ENCODE results near the gene CENPO.
A peak's percentile ranks its signal among the peaks of the same experiment; 100 is the strongest.
"Not testable (repeated sequence)": the region's sequence is repeated elsewhere in the genome, so short reads cannot be mapped to it uniquely, and the experiment has no call there.

Gene CENPO

DNA sequence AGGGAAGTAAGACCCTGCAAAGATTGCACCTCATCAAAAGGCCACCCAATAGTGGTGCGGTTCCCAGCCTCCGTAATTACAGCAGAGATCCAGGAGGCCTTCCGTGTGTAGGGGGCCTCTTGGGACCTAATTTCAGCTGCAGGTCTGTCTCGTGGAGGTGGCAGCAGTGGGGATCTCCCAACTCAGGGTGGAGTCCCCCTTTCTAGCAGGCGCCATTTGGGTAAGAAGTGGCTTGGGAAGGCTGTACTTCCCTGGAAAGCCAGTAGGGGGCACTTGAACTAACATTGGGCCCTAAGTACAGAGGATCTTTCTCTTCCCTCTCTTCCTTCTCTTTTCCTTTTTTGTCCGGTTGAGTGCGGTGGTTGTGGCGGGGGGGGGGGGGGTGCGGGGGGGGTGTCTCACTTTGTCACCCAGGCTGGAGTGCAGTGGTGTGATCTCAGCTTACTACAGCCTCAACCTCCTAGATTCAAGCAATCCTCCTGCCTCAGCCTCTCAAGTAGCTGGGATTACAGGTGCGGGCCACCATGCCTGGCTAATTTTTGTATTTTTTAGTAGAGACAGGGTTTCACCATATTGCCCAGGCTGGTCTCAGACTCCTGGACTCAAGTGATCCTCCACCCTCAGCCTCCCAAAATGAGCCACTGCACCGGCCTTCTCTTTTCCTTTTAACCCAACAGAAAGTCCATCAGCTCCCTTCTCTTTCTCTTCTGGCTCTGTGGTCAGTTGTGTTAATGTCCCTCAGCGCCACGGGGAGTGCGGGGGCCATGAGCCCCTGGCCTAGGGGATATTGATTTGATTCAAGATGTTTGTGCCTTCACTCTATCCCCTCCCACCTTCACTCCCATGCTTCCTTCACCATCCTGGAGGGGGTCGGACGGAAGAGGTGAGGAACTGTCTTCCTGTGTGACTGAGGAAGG is 32.0 kb downstream of the CENPO start:
- no peak for DNase-seq

DNA sequence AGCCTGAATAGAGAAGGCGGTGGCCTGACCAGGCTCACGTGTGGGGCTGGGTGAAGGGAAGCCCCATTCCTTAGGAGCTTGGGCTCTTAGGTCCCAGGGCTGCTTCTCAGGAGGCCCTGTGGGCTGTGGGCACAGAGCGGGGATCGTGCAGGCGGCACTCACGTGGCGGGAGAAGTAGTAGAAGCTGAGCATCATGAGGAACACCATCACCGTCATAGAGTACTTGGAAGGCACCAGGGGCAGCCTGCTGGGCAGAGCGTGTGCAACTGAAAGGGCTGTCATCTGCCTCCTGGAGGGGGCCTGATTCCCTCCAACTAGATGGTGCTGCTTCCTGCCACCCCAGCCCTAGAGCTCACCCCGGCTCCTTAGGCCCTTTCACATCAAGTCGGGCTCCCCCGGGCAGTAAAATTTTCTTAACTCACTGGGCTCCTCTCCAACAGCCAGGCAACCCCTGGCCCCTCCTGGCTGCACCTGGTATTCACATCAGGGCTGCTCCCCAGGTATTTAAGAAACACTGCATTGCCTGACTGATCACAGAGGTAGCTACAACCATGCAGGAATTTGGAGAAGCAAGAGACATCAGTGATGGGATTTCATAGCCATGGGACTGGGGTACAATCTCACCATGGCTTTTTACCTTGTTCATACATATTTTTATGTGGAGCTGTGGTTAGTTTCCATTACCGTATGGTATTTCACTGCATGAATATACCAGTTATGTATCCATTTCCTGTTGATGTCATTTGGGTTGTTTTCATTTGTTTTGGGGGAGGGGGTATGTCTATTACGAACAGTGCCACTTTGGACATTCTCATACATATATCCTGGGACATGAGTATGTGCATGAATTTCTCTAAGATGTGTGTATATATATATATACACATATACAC is 32.9 kb downstream of the CENPO start:
- DNase-seq = no peak

DNA sequence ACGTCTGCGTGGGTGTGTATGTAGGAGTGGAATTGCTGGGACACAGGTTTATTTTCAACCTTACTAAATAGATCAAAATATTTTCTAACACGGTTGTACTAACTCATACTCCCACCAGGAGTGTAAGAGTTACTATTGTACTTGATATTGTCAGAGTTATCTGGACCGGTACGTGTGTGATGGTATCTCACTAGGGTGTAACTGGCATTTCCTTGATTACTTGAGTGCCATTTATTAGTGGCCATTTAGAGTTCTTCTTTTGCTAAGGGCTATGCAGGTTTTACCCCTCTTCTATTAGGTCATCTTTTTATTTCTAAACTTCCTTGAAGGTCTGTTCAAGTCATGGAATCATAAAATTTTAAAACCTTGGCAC is 33.5 kb downstream of the CENPO start:
- DNase-seq = no peak

DNA sequence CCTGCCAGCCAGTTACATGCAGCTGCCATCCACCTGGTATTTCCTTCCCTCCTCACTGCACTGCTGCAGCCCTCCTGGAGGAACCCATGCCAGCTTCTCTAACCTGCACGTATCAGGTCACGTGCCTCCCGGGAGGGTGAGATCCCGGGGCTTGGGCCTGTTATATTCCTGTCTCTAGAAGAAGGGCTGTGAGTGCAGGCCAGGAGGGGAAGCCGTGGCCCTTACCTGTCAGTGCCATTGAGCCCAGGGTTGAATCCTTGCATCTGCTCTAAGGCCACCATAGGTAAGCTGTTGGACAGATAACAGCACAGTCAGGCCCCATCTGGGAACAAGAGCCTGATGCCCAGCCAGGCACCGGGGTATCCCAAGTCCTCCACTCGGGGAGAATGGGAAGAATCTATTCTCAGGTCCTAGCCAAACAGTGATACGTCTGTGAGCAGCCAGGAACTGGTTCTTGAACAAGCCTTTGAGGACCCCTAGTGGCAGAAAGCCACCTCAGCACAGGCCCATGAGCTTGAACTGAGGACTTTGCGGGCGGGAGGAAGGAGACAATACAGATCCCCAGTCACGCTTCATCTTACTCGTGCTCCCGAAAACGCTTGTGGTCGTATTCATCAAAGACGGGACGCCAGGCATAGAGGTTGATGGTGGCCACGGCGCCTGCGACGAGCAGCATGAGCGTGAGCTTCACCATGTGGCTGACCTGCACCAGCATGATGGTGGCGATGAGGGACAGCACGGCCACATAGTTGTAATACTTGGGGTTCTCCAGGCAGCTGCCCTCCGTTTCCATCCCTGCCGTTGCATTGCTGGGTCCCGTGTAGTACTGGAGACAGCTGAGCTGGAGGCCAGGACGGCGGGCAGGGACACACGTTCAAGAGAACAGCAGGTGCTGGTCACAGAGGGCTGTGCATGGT is 34.4 kb downstream of the CENPO start:
- DNase-seq = peak; percentile 32

DNA sequence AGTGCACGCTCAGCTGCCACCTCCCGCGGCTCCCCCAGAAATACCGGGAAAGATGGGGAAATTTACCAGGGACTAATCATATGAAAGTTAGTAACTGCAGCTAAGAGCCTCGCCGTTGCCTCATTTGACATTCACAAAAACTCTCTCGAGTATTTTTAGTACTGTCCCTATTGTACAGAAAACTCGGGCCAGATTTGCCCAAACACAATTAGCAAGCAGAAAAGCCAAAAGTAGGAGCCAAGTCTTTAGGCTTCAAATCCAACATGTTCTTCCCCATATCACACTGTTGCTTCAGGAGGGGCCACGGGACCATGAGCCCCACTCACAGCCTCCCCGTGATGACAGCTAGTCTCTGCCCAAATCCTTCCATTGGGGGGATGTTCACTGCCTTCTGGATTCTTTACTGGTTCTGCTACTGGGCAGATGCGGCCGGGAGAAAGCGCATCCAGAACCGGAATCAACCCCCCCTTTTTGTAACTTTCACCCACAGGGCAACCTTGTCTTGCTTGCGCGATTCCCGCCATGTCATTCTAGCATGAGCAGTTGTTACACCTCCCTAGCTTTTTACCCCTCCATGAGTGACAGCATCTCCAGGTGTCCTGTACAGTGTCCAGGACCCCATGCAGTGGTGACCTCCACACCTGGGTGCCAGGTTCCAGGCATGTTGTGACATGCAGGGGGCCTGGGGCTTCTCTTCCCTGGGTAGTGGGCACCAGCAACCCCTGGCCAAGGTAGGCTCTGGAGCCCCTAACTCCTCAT is 35.2 kb downstream of the CENPO start:
- DNase-seq = no peak

DNA sequence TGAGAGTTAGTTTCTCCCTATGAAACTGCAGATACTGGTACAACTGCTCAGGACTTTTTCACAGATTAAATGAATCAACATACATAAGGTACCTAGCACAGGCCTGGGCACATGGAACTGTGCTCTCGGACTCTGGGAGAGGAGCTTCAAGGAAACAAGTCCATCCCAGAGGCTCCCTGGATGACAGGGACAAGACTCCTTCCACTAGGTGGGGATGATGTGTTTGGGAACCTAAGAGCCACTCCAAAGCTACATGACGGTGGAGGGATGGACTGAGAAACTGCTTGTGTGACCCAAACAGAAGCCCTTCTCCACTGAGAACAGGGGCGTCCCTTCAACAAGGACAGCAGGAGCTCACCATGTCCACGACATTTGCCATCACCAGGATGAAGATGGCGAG is 37.1 kb downstream of the CENPO start:
- no peak for DNase-seq

DNA sequence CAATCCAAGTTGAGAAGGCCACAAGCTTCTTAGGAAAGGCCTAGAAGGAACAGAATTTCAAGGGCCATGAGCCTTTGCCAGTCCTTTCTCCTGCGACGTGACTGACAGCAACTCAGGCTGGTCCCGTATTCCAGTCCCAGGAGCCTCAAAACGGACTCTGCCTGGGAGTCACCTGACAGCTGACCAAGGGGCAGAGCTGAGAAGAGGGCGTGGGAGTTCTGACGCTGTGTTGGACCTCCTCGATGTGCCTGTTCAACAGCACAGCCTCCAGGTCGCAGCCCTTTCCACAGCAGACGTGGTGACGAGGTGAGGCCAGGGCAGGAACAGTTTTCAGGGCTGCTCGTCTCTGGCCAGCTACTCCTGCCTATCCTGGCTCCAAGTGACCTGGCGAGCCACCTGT is 37.6 kb downstream of the CENPO start:
- no peak for DNase-seq

DNA sequence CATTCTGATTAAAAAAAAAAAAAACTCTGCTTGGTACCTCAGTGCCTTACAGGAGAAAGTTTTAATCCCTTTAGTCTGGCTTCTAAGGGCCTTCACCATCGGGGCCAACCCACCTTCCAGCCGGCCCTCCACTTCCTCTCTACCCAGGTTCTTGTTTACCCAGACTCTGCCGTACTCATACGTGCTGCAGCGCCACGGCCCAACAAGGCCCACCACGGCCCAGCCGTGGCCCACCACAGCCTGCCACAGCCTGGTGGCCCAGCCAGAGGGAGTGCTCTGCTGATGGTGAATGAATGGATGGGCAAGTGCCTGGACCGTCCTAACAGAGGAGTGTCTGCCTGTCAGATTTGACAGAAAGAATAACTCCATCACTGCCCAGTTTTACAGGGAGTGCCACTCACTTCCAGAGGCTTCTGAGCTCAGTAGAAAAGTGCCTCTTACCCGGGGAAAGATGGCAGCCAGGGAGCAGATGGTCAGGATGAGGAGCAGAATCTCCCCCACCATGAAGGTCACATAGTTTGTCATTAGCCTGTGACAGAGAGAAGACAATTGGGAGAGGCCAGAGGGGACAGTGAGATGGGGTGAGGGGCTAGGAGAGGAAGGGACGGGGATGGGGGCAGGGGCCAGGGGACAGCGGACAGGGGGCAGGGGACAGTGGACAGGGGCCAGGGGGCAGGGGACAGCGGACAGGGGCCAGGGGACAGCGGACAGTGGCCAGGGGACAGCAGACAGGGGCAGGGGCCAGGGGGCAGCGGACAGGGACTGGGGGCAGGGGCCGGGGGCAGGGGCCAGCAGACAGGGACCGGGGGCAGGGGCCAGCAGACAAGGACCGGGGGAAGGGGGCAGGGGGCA is 38.2 kb downstream of the CENPO start:
- no peak for DNase-seq

DNA sequence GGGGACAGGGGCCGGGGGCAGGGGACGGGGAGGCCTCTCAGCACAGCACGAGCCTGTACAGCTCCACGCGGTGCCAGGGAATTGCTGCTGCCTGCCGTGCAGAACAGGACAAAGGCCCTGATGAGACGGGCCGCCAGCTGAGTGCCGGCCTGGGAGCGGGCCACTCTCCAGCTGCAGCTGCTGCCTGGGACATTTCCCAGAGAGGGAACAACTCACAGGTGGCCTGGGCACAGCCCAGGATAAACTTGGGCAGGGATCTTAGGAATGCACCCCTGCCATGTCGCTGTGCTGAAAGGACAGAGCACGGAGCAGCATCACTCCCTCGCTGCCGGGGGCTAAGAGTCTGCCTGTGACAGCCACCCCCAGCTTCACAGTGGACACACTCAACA is 38.8 kb downstream of the CENPO start:
- no peak for DNase-seq

DNA sequence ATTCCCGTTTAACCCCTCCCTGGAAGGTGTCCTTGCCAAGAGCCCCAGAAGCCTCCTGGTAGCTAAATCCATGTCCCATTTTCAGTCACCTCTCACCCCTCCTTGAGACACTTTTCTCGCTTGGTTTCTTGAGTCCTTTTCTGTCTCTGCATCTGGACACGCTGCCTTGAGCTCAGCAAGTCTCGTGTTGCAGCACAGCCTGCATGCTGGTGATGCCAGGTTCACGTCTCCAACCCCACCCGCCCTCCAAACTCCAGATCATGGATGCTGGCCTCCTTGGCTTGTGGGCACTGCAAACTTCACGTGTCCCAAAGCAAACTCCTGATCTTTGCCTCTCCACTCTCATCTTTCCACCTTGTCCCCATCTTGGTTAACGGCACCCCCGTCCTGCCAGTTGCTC is 39.3 kb downstream of the CENPO start:
- no peak for DNase-seq

DNA sequence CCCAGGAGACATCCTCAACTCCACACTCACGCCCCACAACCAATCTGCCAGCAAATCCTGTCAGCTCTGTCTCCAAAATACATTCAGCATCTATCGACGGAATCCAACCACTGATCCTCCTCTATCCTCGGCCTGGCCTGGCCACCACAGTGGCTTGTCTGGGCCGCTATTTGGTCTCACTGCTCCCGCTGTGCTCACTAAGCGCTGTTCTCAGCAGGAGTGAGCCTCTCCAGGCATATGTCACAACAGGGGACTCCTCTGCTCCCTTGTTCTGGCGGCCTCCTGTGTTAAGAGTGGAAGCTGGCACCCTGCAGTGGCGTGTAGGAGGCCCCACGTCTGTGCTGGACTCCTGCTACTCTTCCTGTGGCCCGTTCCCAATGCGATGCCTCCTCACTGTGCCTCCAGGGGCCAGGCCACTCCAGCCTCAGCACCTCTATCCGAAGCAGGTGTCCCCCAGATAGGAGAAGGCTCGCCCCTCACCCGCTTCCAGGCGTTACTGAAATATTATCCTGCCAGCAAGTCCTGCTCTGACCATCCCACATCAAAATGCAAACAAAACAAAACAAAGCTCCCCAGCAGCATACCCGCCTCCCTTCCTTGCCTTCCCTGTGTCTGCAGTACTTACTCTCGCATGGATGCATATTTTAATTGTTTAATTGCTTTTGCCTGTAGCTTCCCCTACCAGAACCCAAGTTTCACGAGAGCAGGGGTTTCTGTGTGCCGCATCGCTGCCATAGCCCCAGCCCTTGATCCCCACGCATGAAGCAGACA is 39.9 kb downstream of the CENPO start:
- no peak for DNase-seq

DNA sequence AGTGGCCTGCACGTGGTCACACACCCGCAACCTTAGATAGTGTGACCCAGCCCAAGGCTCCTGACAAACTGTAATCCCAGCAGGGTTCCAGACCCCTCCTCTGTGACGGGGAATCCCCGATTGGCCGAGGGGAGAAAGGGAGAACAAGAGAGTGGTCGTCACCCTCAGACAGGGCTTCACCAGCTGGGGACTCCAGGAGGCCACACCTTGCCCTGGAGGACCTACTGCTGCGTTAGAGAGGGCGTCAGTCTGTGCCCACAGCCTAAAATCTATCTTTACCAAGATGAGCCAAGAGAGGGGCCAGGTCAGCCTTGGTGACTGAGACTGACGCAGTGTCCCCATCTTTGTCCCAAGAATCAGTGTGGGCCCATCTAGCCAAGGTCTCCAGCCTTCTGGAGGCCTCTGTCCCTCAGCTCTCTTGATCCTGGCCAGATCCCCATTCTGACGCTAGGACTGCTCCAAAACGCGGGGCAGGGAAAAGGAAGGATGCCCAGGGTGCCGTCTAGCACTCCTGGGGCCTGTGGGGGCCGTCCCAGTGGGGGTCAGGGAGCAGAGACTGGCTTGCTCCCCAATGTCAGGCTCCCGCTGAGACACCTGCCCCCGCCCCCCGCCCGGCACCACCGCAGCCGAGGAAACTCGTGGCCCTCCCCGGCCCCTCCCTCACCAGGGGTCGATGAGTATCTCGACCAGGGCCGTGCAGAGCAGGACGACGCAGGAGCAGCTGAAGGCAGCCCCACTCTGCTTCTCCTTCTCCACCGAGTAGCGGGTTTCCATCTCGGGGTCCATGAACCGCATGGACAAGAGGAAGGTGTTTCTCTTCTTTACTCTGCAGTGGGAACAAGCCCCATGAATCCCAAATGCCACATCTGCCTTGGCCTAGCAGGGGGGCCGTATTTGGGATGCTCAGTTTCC is 40.9 kb downstream of the CENPO start:
- DNase-seq = no peak

DNA sequence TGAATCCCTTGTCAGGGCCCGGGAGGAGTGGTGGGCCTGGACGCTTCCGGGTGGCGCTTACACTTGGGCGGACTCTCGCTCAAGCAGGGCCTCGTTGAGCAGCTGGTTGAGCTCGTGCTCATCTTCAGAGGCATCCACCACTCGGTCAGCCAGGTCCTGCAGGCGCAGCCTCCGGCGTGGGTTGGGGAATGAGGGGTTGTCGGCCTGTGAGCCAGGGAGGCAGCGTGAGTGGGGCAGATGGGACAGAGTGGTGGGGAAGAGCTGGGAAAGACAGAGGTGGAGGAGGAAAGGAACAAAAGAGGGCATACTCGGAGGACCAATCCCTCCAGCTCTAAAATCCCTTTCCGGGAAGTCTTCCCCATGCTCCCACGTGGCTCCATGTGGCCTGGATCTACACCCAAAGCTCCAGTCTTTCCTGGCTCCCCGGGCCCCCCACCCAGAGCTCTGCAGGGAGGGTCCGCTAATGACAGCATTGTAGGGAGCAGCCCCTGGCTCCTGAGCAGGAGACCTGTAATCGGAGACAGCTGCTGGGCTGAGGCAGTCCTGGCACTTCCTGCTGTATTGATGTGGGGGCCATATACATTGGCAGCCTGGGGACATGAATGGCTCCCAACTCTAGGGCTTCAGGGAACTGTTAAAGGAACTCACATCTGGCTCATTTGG is 41.6 kb downstream of the CENPO start:
- no peak for DNase-seq

DNA sequence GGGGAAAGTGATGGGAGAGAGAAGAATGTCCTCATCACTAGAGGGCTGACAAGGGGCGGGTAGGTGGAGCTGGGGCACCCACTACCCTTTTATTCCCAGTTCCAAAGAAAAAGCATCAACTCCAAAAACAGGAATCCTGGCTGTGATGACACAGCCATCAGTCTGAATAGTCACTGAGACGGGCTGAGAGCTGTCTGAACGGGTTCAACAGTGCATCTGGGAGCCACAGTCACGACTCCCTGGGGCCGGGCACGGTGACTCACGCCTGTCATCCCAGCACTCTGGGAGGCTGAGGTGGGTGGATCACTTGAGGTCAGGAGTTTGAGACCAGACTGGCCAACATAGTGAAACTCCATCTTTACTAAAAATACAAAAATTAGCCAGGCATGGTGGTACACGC is 42.2 kb downstream of the CENPO start:
- not testable (repeated sequence) for DNase-seq

DNA sequence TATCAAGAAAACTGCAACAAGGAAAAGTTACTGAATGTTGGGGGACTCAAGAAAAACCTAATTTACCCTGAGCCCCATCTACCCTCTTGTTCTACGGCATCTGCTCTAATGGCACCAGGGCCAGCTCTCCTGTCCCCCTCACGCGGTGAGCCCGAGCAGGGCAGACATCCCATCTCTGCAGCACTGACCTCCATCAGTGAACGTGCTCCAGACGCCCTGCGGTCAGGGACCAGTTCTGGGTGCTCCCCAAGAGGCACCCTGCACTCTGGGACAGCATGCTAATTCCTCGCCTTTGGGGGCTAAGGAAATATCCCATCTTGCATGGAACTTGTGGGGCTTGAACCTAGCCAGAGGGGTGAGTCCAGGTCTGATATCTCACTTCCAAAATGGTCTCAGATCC is 43.0 kb downstream of the CENPO start:
- DNase-seq = no peak

DNA sequence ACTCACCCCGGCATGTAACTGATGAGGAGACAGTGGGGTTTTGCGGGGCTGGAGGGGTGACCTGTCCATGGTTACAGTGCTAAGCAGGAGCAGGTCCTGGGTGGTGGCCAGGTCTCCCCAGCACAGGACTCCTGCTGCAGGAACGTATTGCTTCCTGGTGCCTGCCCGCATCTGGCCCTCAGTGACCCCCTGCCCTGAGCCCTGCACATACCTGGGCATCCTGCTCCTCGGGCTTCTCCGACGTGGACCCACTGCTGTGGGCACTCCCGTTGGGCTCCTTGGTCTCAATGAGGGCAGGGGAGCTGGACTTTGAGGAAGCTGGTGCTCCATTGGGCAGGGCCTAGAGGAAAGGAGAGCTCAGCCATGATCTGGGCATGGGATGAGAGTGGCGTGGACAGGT is 43.5 kb downstream of the CENPO start:
- DNase-seq = no peak

DNA sequence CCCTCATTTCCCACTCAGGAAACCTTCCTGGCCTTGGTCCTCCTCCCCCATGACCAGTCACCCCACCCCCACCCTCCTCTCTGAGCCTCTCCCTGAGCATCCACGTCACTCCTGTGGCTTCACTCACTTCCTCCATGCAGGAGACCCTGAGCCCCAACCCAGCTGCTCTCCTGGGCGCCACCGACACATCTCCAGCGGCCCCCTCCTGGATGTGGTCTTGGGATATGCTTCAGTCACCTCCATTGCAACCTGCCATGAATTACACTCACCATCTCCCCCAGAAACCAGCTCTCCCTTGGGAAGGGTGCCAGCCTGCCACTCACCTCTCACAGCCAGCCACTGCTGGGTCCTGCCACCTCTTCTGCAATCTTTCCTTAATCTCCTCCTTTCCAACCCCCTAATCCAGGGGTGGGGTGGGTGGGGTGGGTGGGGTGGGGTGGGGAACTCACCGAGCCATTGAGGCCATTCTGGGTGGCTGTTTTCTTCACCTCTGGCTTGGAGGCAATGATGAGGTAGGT is 44.8 kb downstream of the CENPO start:
- no peak for DNase-seq

DNA sequence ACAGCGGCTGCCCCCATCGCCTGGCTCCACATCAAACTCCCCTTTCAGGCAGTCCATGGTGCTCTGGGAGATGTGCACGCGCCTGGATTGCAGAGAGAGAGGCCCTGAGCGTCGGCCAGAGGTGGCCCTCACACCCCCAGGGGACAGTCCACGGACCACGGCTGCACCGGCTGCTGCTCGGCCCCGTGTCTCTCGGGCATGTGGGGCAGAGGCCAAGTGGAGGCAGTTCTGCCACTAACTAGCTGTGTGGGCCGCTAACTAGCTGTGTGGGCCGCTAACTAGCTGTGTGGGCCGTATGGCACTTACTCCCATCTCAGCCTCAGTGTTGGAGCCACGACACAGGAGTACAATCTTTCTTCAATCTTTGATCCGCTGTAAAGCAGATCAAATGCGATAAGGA is 45.3 kb downstream of the CENPO start:
- no peak for DNase-seq

DNA sequence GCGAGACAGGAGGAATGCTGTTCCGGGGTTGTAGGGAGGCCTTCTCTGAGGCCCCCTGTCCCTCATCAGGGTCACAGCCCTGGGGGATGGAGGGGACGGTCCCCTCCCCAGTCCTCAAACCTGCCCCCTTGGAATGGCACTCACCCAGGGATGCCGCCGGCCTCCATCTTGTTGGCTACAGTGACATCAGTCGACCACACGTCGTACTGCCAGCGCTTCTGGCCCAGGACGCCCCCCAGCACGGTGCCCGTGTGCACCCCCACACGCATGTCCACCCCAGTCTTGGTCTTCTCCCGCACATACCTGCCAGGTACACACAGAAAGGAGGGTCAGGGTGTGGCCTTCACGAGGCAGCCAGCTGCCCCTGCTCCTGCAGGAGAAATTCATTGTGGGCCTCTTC is 46.5 kb downstream of the CENPO start:
- DNase-seq = no peak
